Uterus (tissue), 2 donors: Measurements from ENCODE around the gene DLST.

Source experiments
- POLR2A ChIP-seq, 2 donors: fragments of 450-650 bp; IDR thresholded peaks; one replicate each; pipeline ENCODE4 v1.6.1; 2016; ENCODE audit warnings: antibody characterized with exemption in 2 of 2, mild to moderate bottlenecking in 1 of 2, moderate library complexity in 1 of 2
- TF ChIP-seq, protein P1 (sequence below), 4 experiments: fragments of 200-600 bp in 2 of 4; fragments of 450-650 bp in 2 of 4; sonication (generic) in 2 of 4; IDR thresholded peaks; one replicate each; pipeline ENCODE4 v1.5.1; 2016 to 2019; ENCODE audit warnings: antibody characterized with exemption in 4 of 4, mild to moderate bottlenecking in 2 of 4, moderate library complexity in 1 of 4

DNA sequence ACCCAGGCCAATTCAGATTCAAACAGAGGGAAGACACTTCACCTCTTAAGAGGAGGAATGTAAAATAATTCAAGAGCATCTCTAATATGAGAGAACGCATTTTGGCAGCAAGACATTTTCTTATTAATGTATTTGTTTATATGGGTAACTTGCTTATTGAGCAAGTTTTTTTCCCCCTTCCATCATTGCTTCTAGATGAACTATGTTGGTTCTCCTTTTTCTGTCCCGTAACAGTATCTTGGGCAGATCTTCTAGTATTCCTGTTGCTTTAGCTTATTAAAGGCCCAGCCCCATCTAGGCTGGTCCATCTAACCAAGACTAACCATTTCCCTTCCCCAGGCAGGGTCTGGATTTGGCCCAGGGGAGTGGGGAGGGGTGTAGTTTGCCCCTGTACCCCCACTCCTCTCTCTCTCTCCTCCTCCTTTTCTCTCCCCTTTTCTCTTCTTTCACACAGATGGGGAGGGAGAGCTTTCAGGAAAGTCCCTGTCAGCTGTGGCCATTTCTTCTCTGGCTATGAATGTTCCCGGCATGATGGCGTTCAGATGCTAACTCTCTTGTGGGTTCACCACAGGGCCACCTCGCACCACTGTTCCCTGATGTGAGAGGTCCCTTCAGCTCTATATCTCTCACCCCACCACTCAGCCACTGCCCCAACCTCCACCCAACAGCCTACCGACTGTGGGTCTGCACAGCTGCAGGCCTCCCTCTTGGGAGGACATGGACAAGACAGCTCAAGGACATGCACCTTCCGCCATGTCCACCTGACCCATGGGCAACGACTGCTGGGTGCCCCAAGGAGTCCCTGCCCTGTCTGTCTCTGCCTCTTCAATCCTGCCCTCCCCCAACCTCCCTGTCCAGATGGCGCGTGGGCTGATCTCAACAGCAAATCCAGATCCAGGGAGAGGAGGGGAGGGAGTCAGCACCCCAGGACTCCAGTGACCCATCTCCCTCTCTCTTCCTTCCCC is 57.1 kb downstream of the DLST start:
- no peak for TF ChIP-seq POLR2A (IDR thresholded peaks at IDR 0.05)
- TF ChIP-seq, protein P1, sequence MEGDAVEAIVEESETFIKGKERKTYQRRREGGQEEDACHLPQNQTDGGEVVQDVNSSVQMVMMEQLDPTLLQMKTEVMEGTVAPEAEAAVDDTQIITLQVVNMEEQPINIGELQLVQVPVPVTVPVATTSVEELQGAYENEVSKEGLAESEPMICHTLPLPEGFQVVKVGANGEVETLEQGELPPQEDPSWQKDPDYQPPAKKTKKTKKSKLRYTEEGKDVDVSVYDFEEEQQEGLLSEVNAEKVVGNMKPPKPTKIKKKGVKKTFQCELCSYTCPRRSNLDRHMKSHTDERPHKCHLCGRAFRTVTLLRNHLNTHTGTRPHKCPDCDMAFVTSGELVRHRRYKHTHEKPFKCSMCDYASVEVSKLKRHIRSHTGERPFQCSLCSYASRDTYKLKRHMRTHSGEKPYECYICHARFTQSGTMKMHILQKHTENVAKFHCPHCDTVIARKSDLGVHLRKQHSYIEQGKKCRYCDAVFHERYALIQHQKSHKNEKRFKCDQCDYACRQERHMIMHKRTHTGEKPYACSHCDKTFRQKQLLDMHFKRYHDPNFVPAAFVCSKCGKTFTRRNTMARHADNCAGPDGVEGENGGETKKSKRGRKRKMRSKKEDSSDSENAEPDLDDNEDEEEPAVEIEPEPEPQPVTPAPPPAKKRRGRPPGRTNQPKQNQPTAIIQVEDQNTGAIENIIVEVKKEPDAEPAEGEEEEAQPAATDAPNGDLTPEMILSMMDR (IDR thresholded peaks at IDR 0.05): no peak
